Kidney capillary endothelial cell (primary cell): ENCODE data around the gene CFAP299.
A peak's percentile ranks its signal among the peaks of the same experiment; 100 is the strongest.
"Not testable (repeated sequence)": the region's sequence is repeated elsewhere in the genome, so short reads cannot be mapped to it uniquely, and the experiment has no call there.

Experiments
- DNase-seq: peaks from one replicate; pipeline ENCODE4 v3.0.0-alpha.2; 2018; ENCODE audit warnings: low spot score

CFAP299 gene

DNA sequence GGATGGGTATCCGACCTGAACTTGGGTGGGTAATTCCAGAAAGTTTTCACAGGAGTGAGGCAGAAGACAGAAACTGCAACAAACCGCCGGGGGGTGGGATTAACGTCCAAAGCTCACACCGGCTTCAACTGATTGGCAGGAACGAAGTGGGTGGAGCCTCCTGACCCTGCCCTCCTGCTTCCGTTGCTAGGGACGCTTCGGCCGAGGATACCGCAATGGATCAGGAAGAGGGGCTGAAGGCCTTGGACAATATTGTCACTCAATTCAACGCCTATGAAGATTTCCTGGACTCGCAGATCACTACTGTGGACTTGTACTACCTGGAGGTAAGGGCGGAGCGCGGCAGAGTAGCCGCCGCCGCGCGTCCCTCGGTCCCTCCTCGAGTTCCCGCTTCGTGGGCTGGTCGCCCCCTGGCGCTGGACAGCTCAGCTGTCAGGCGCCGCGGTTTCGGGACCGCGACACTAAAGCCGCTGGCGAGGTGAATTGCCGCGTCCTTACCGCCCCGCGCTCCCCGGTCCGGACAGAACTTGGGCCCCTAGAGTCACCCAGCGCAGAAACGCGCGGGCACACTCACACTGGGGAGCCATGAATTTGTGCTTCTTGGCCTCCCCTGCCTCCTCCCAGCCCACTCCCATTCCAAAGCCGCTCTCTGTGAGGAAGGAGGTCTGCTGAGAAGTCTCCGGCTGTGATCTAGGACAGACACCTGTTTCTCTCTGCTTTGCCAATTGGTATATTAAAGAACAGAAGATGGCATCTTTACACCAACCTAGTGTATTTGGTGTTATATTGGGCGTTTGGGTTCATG, at the start of gene CFAP299:
CFAP299 (plus strand) TSS at position 177 of the 805 bp plus-strand sequence.
- peak; percentile 52 for DNase-seq

GRCh38 chr4:80286451-80286850, 49.1 kb upstream of the CFAP299 start:
- no peak for DNase-seq

- DNase-seq = not testable (repeated sequence)
Observed at GRCh38 chr4:80290665-80291064, 44.9 kb upstream of the CFAP299 start.

GRCh38 chr4:80294206-80294605, 41.3 kb upstream of the CFAP299 start:
- no peak for DNase-seq

DNA sequence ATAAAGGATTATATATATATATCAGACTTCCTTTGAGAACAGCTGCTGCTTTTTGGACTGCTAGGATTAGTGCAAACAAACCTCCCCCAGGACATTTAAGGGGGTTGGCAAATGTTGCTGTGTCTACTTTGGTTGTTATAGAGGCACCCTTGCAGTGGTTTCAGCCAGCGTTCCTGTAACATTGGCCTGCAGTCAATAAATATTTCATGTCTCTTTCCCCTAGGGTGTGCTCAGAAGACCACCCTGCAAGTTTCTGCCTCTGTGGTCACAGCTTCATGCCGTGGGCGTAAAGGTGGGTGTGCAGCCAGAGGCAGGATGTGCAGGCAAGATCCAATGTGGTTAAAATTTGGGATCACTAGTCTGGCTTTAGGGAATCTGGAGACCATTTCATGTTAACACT, 40.2 kb upstream of the CFAP299 start:
- no peak for DNase-seq

- no peak for DNase-seq
Observed at GRCh38 chr4:80295826-80296225, 39.7 kb upstream of the CFAP299 start.

- DNase-seq = no peak
Observed at GRCh38 chr4:80301884-80302283, 33.6 kb upstream of the CFAP299 start.

- no peak for DNase-seq
Observed at GRCh38 chr4:80302616-80303223, 32.8 kb upstream of the CFAP299 start.

DNA sequence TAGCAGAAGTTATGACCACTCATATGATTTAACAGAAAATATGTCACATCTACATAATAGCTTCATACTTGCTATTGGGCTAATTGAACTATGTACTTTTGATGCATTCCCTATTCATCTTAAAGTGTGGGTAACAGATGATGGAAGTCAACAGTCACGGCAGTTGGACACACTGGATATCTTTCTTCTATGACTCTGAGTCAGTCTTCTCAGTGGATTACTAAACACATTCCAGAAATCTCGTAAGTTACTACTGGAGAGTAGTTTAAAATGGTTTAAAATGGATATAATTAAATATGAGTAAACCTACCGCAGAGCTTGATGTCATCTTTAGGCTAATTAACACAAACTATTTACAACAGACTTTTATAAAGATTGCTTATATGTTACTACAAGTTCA, 30.1 kb upstream of the CFAP299 start:
- DNase-seq = no peak

DNA sequence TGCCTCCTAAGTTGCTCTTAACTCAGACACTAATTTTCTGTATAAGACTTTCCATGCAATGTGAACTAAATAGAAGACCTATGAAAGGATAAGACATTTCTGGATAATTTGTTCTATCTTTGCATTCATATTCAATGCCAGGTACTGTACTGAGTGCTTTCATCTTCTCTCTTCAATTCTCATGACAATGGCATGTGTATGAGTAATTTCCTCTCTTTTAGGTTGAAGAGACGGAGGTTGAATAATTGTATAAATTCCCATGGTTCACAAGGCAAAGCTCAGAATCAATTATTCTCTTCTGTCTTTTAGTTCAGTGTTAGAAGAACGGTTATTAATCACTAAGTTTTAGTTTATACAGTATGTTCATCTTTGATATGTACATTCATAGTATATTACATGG, 29.3 kb upstream of the CFAP299 start:
- peak; percentile 47 for DNase-seq

GRCh38 chr4:80307183-80307735, 28.3 kb upstream of the CFAP299 start:
- no peak for DNase-seq

DNA sequence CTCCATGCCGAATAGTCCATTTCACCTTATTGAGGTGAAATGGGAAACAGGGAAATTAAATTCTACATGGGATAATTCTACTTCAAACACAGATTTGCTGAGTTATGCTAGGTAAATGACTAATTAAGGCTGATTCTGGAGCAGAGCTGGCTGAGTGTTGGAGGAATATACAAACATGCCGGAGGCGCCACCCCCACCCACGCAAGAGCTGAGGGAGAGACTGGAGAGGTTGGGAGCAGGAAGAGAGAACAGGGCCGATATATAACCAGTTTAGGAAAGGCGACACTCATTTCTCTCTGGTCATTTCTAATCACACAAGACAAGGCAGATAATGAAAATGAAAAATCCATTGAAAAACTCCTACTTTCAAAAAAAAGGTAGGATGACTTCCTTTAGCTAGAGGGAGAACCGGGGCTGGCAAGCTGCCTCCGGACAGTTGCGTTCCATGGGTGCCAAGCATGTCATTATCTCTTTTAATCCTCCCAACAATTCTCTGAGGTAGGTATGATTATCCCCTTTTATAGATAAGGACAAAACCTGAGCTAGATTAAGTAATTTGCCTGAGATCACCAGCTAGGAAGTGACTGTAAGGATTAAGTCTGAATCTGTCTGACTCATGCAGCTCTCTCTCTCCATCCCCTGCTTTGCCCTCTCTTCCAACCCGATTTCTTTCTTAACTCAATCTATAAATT, 27.6 kb upstream of the CFAP299 start:
- DNase-seq = no peak

DNA sequence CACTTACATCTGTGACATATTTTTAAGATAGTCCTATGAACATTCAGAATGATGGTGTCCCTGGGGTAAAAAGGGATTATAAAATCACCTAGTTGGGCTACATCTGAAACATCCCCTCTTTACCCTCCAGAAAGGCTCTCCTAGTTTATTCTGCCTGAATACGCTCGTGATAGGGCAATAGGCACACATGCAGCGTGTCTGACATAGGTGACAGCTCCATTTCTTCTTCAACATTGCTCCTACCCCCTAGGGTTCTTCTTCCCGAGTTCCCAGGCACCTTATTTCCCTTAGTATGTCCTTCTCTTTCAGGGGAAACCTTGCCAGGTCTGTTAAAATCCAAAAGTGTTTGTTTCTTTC, 27.1 kb upstream of the CFAP299 start:
- DNase-seq = no peak

GRCh38 chr4:80309294-80310004, 26.1 kb upstream of the CFAP299 start:
- peak; percentile 82 for DNase-seq

- no peak for DNase-seq
Observed at GRCh38 chr4:80311130-80311529, 24.4 kb upstream of the CFAP299 start.

GRCh38 chr4:80312124-80312523, 23.4 kb upstream of the CFAP299 start:
- DNase-seq = no peak

DNA sequence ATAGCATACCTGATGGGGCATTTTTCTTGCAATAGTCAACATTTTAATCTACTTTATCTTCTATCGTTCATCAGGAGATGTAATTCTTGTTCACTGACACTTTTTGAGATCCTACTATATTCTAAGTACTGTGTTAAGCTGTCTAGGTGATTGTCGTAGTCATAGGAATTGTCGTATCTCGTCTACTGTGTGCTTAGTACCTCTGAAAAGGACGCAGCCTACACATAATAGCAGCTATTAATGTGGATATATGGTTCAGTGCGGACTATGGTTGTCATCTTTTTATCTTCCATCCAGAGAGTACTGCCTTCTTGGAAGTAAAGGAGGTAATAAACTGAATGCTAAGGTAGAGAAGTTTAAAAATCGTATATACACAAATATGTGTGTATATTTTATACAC, 21.9 kb upstream of the CFAP299 start:
- DNase-seq = no peak

GRCh38 chr4:80315848-80316247, 19.7 kb upstream of the CFAP299 start:
- DNase-seq = not testable (repeated sequence)

GRCh38 chr4:80321341-80321740, 14.2 kb upstream of the CFAP299 start:
- no peak for DNase-seq

DNA sequence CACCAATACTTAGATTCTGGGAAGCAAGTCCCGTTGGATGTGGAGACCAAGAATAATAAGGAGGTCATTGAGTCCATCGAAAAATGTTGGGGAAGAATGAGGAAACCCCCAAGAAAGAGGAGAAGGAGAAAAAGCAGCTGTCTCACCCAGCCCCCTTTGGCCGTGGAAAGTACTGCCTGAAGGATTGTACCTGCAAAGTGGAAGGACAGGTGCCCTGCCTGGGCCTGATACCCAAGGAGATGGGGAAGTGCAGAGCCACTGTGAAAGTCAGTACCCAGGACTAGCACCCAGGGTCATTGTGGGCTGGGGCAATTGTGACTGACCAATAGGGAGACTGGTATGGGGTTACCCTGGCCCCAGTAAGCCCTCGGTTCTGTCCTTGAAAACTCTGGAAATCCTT, 13.8 kb upstream of the CFAP299 start:
- no peak for DNase-seq

- no peak for DNase-seq
Observed at GRCh38 chr4:80322716-80323115, 12.8 kb upstream of the CFAP299 start.

- DNase-seq = no peak
Observed at GRCh38 chr4:80324171-80324570, 11.4 kb upstream of the CFAP299 start.
